ENCODE measurements around the gene FAM200B. TPM values are rescaled to one million over a fixed set of nuclear protein-coding genes. Genes with fewer than 3 reads are reported as not detected.
A peak's percentile ranks its signal among the peaks of the same experiment; 100 is the strongest.
"Not testable (repeated sequence)": the region's sequence is repeated elsewhere in the genome, so short reads cannot be mapped to it uniquely, and the experiment has no call there.

FAM200B gene
- total RNA-seq, 5 donors from 2014 or later (not counting 1 experiment from before 2014, with no cell fraction given): 19.1 to 29.4 (median 20.7) TPM

DNA sequence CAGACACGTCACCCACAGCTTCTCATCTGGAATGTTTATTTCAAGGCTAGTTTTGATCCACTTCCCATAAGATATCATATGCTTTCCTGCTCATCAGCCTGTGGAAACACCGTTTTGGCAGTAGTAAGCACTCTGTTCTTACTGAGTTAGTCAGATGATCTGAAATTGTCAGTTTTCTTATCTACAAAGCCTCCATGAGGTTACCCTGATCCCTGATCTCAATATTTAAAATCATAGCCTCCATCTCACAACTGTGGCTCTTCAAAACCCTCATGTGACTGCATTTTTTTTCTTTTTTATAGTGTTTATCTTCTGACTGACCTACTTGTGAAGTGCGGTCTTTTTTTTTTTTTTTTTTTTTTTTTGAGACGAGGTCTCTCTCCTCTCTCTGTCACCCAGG, 44.0 kb downstream of the FAM200B start:
- no peaks in the 10 kb centered on the region for H3K27me3 Mint-ChIP-seq
- H3K9me3 ChIP-seq: no peaks in the 10 kb centered on the region
- ATAC-seq (replicated peaks in 1 of 4) (peak in 1 of 4 experiments; percentile 26), DNase-seq (no peak)
- no peak overlapping the region for H3K4me3 Mint-ChIP-seq
- peaks cover 0 to 2% of the 10 kb centered on the region in 2 experiments for H3K4me1 ChIP-seq (ENCODE audit: control insufficient read depth in 1 of 2, extremely low read depth in 1 of 2, insufficient read depth in 2 of 2, low read length in 2 of 2)
- CTCF ChIA-PET: interaction anchor here in 1 of 2 donors (0.6 to 0.7 kb wide), 2 partner anchors 30 to 77 kb away, joined by 3 to 6 read pairs; no protein-coding TSS in a partner anchor
- H3K36me3 ChIP-seq (ENCODE audit: control insufficient read depth in 2 of 2, extremely low read depth in 1 of 2, insufficient read depth in 1 of 2, low read length in 1 of 2): no peaks in the 10 kb centered on the region
- peaks cover 0 to 9% (median 3%) of the 10 kb centered on the region in 3 donors for H3K4me1 Mint-ChIP-seq
- H3K27ac ChIP-seq (ENCODE audit: low read length): no peak overlapping the region
- no peaks in the 10 kb centered on the region for H3K9me3 Mint-ChIP-seq
- H3K4me3 ChIP-seq (ENCODE audit: control insufficient read depth in 1 of 2, extremely low read depth in 1 of 2, low read length in 1 of 2): no peak overlapping the region
- POLR2A ChIA-PET: interaction anchor here in 1 of 2 donors (0.6 kb wide), 2 partner anchors 10 to 14 kb away, joined by 3 read pairs; no protein-coding TSS in a partner anchor
- H3K36me3 Mint-ChIP-seq: no peaks in the 10 kb centered on the region
- no peak overlapping the region for H3K27ac Mint-ChIP-seq
- WGBS (ENCODE audit: insufficient coverage): 80% methylated on average over 1 of the region's 4 CpGs
- no peaks in the 10 kb centered on the region for H3K27me3 ChIP-seq (replicated peaks in 1 of 2; ENCODE audit: control insufficient read depth in 2 of 2, extremely low read depth in 1 of 2, insufficient read depth in 2 of 2, low read length in 1 of 2)

GRCh38 chr4:15729910-15730533, 48.4 kb downstream of the FAM200B start:
- WGBS (ENCODE audit: insufficient coverage): 0% methylated on average over 2 of the region's 3 CpGs
- ChIA-PET CTCF (interaction anchor here (0.5 to 2.1 kb wide), 3 partner anchors 21 to 272 kb away, joined by 3 to 12 read pairs (median 4); no protein-coding TSS in a partner anchor), POLR2A (no interaction called here)
- no peak overlapping the region for H3K4me3 ChIP-seq (ENCODE audit: control insufficient read depth in 1 of 2, extremely low read depth in 1 of 2, low read length in 1 of 2)
- Mint-ChIP-seq H3K4me1 (peaks cover 13 to 19% (median 15%) of the 10 kb centered on the region in 3 donors), H3K4me3 (no peak overlapping the region), H3K9me3 (no peaks in the 10 kb centered on the region), H3K27ac (no peak overlapping the region), H3K36me3 (no peaks in the 10 kb centered on the region), H3K27me3 (no peaks in the 10 kb centered on the region)
- no peaks in the 10 kb centered on the region for H3K27me3 ChIP-seq (replicated peaks in 1 of 2; ENCODE audit: control insufficient read depth in 2 of 2, extremely low read depth in 1 of 2, insufficient read depth in 2 of 2, low read length in 1 of 2)
- ATAC-seq (replicated peaks in 1 of 4) (peak; percentile 40 to 64 (median 52)), DNase-seq (peak in 19 of 35 experiments; percentile 4 to 73 (median 15))
- H3K9me3 ChIP-seq: no peaks in the 10 kb centered on the region
- H3K27ac ChIP-seq (ENCODE audit: low read length): no peak overlapping the region
- H3K4me1 ChIP-seq (ENCODE audit: control insufficient read depth in 1 of 2, extremely low read depth in 1 of 2, insufficient read depth in 2 of 2, low read length in 2 of 2): peaks cover 0 to 8% of the 10 kb centered on the region in 2 experiments
- H3K36me3 ChIP-seq (ENCODE audit: control insufficient read depth in 2 of 2, extremely low read depth in 1 of 2, insufficient read depth in 1 of 2, low read length in 1 of 2): no peaks in the 10 kb centered on the region

GRCh38 chr4:15733061-15733460, 51.4 kb downstream of the FAM200B start:
- H3K27ac ChIP-seq (ENCODE audit: low read length); ATAC-seq (replicated peaks in 1 of 4); POLR2A ChIA-PET; H3K4me3 Mint-ChIP-seq; DNase-seq; H3K27me3 ChIP-seq (replicated peaks in 1 of 2; ENCODE audit: control insufficient read depth in 2 of 2, extremely low read depth in 1 of 2, insufficient read depth in 2 of 2, low read length in 1 of 2); H3K9me3 ChIP-seq; H3K27me3 Mint-ChIP-seq; H3K27ac Mint-ChIP-seq; H3K4me3 ChIP-seq (ENCODE audit: control insufficient read depth in 1 of 2, extremely low read depth in 1 of 2, low read length in 1 of 2); H3K4me1 ChIP-seq (ENCODE audit: control insufficient read depth in 1 of 2, extremely low read depth in 1 of 2, insufficient read depth in 2 of 2, low read length in 2 of 2); H3K9me3 Mint-ChIP-seq; H3K36me3 ChIP-seq (ENCODE audit: control insufficient read depth in 2 of 2, extremely low read depth in 1 of 2, insufficient read depth in 1 of 2, low read length in 1 of 2); H3K36me3 Mint-ChIP-seq: not testable (repeated sequence)
- CTCF ChIA-PET: interaction anchor here (0.7 to 1.1 kb wide), 2 partner anchors 55 to 75 kb away, joined by 3 to 4 read pairs; no protein-coding TSS in a partner anchor
- 65% methylated on average over 4 of the region's 5 CpGs for WGBS (ENCODE audit: insufficient coverage)
- peaks cover 15 to 28% (median 25%) of the 10 kb centered on the region in 3 donors for H3K4me1 Mint-ChIP-seq

DNA sequence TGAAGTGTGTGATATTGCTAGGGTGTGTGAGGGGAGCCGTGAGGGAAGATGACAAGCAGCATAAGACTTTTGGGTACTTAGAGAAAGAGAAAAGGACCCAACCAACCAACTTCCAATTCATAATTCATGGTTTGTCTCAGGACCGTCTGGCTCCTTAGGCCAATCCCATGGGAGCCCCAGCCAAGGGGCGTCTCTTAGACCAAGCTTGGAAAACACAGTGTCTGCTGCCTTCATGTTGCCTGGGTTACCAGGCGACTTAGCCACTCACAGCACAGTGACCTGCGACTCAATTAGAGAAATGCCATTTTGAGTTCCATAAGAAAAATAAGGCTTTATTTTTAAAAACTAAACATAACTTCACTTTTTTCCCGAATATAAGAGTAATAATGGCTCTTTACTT, 53.9 kb downstream of the FAM200B start:
- Histone ChIP-seq H3K27ac (ENCODE audit: low read length) (no peak overlapping the region), H3K27me3 (replicated peaks in 1 of 2; ENCODE audit: control insufficient read depth in 2 of 2, extremely low read depth in 1 of 2, insufficient read depth in 2 of 2, low read length in 1 of 2) (no peaks in the 10 kb centered on the region), H3K4me3 (ENCODE audit: control insufficient read depth in 1 of 2, extremely low read depth in 1 of 2, low read length in 1 of 2) (no peak overlapping the region), H3K9me3 (no peaks in the 10 kb centered on the region), H3K36me3 (ENCODE audit: control insufficient read depth in 2 of 2, extremely low read depth in 1 of 2, insufficient read depth in 1 of 2, low read length in 1 of 2) (no peaks in the 10 kb centered on the region), H3K4me1 (ENCODE audit: control insufficient read depth in 1 of 2, extremely low read depth in 1 of 2, insufficient read depth in 2 of 2, low read length in 2 of 2) (peaks cover 3 to 6% of the 10 kb centered on the region in 2 experiments)
- ATAC-seq (replicated peaks in 1 of 4): no peak
- 67% methylated on average over 3 of the region's 6 CpGs for WGBS (ENCODE audit: insufficient coverage)
- Mint-ChIP-seq H3K27me3 (no peaks in the 10 kb centered on the region), H3K9me3 (no peaks in the 10 kb centered on the region), H3K4me1 (peaks cover 15 to 32% (median 24%) of the 10 kb centered on the region in 3 donors), H3K4me3 (no peak overlapping the region), H3K36me3 (no peaks in the 10 kb centered on the region), H3K27ac (no peak overlapping the region)
- CTCF ChIA-PET: no interaction called here
- POLR2A ChIA-PET: interaction anchor here in 1 of 2 donors (0.6 kb wide), 1 partner anchor 23 kb away, joined by 7 read pairs; no protein-coding TSS in a partner anchor
- DNase-seq: no peak

DNA sequence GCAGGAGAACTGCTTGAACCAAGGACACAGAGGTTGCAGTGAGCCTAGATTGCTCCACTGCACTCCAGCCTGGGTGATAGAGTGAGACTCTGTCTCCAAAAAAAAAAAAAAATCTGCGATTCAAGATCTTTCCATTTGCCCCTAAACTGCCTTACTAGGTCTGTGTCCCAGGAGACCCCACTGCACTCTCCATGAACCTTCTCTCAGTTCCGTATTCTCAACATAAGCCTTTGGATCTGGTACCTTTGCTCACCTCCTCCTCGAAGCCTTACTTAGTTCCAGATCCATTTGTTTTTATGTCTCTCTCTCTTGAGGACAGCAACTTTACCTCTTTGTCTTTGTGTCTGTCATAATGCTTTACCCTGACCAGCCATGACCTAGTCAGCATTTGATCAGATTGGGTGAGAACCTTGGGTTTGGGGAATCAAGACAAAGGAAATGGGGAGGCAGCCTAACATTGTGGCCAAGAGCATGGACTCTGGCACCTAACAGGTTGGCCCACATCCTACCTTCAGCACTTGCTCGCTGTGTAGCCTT, 55.0 kb downstream of the FAM200B start:
- Histone ChIP-seq H3K9me3 (peaks cover 2% of the 10 kb centered on the region), H3K27me3 (replicated peaks in 1 of 2; ENCODE audit: control insufficient read depth in 2 of 2, extremely low read depth in 1 of 2, insufficient read depth in 2 of 2, low read length in 1 of 2) (no peaks in the 10 kb centered on the region), H3K4me3 (ENCODE audit: control insufficient read depth in 1 of 2, extremely low read depth in 1 of 2, low read length in 1 of 2) (no peak overlapping the region), H3K4me1 (ENCODE audit: control insufficient read depth in 1 of 2, extremely low read depth in 1 of 2, insufficient read depth in 2 of 2, low read length in 2 of 2) (peaks cover 3 to 6% of the 10 kb centered on the region in 2 experiments), H3K27ac (ENCODE audit: low read length) (no peak overlapping the region), H3K36me3 (ENCODE audit: control insufficient read depth in 2 of 2, extremely low read depth in 1 of 2, insufficient read depth in 1 of 2, low read length in 1 of 2) (no peaks in the 10 kb centered on the region)
- H3K4me3 Mint-ChIP-seq: no peak overlapping the region
- POLR2A ChIA-PET: no interaction called here
- peaks cover 3% of the 10 kb centered on the region for H3K36me3 Mint-ChIP-seq
- no peak for ATAC-seq (replicated peaks in 1 of 4)
- no peaks in the 10 kb centered on the region for H3K27me3 Mint-ChIP-seq
- peaks cover 0 to 5% (median 4%) of the 10 kb centered on the region in 3 donors for H3K9me3 Mint-ChIP-seq
- CTCF ChIA-PET: interaction anchor here in 1 of 2 donors (2.2 kb wide), 1 partner anchor 20 kb away, joined by 9 read pairs; no protein-coding TSS in a partner anchor
- no peak for DNase-seq
- H3K27ac Mint-ChIP-seq: no peak overlapping the region
- 100% methylated on average over 2 of the region's 4 CpGs for WGBS (ENCODE audit: insufficient coverage)
- peaks cover 15 to 32% (median 24%) of the 10 kb centered on the region in 3 donors for H3K4me1 Mint-ChIP-seq

- Mint-ChIP-seq H3K27ac (no peak overlapping the region), H3K9me3 (peaks cover 0 to 11% (median 6%) of the 10 kb centered on the region in 3 donors), H3K36me3 (peaks cover 4% of the 10 kb centered on the region), H3K27me3 (no peaks in the 10 kb centered on the region), H3K4me1 (peaks cover 15 to 32% (median 24%) of the 10 kb centered on the region in 3 donors), H3K4me3 (no peak overlapping the region)
- no peak for ATAC-seq (replicated peaks in 1 of 4)
- POLR2A ChIA-PET: no interaction called here
- H3K27ac ChIP-seq (ENCODE audit: low read length): no peak overlapping the region
- CTCF ChIA-PET: interaction anchor here in 1 of 2 donors (0.6 to 2.2 kb wide), 2 partner anchors 19 to 30 kb away, joined by 3 to 9 read pairs; no protein-coding TSS in a partner anchor
- DNase-seq: no peak
- peaks cover 2% of the 10 kb centered on the region for H3K9me3 ChIP-seq
- WGBS (ENCODE audit: insufficient coverage): 62% methylated on average over 2 of the region's 3 CpGs
- no peak overlapping the region for H3K4me3 ChIP-seq (ENCODE audit: control insufficient read depth in 1 of 2, extremely low read depth in 1 of 2, low read length in 1 of 2)
- no peaks in the 10 kb centered on the region for H3K27me3 ChIP-seq (replicated peaks in 1 of 2; ENCODE audit: control insufficient read depth in 2 of 2, extremely low read depth in 1 of 2, insufficient read depth in 2 of 2, low read length in 1 of 2)
- no peaks in the 10 kb centered on the region for H3K36me3 ChIP-seq (ENCODE audit: control insufficient read depth in 2 of 2, extremely low read depth in 1 of 2, insufficient read depth in 1 of 2, low read length in 1 of 2)
- peaks cover 3 to 6% of the 10 kb centered on the region in 2 experiments for H3K4me1 ChIP-seq (ENCODE audit: control insufficient read depth in 1 of 2, extremely low read depth in 1 of 2, insufficient read depth in 2 of 2, low read length in 2 of 2)
Observed at GRCh38 chr4:15737255-15737654, 55.6 kb downstream of the FAM200B start.
